Measurements from ENCODE around the gene RRP9. TPM values are rescaled to one million over a fixed set of nuclear protein-coding genes. Genes with fewer than 3 reads are reported as not detected.

Gene RRP9
- total RNA-seq, 1 experiment from 2014 or later: 32.3 TPM

DNA sequence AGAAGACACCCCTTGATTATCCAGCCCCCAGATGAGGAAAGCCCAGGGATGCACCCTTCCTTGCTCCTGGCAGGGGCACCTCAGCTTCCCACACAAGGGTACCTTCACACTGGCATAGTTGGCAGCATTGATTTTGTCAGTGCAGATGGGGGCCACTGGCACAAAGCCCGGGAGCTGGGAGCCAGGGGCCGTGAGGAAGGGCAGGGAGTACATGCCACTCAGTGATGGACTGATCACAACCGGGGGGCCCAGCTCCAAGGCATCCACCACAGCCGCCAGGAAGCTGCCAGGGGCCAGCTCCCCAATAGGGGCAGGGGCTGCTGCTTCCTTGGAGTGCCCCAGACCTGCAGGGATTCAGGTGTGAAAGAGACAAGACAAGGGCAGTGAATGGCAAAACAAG is 28.1 kb upstream of the RRP9 start:
- ChIA-PET POLR2A (ENCODE audit: low non-redundant PET) (no interaction called here), CTCF (no interaction called here)
- H3K4me3 ChIP-seq (ENCODE audit: low read depth, low read length, poor library complexity, severe bottlenecking): no peak overlapping the region
- H3K4me1 ChIP-seq (ENCODE audit: insufficient read depth, low read length, poor library complexity, severe bottlenecking): peaks cover 8% of the 10 kb centered on the region
- DNase-seq (ENCODE audit: low spot score): no peak
- no peaks in the 10 kb centered on the region for H3K27me3 ChIP-seq (replicated peaks; ENCODE audit: insufficient read depth, low read depth, low read length, poor library complexity)
- no peaks in the 10 kb centered on the region for H3K9me3 ChIP-seq (ENCODE audit: low read depth, low read length, poor library complexity, severe bottlenecking)
- intact Hi-C loops (cut with micrococcal nuclease; ENCODE audit: unreplicated experiment): no loop called here
- TF ChIP-seq EZH2 (IDR thresholded peaks at IDR 0.05; ENCODE audit: borderline replicate concordance, low read depth, low read length, poor library complexity, severe bottlenecking): no peak
- no peak for TF ChIP-seq CTCF (conservative IDR thresholded peaks at IDR 0.05; ENCODE audit: low read depth, low read length)
- H3K36me3 ChIP-seq (ENCODE audit: insufficient read depth, low read length, poor library complexity, severe bottlenecking): no peaks in the 10 kb centered on the region
- no peak overlapping the region for H3K27ac ChIP-seq (ENCODE audit: low read depth, low read length, poor library complexity, severe bottlenecking)
- no TSS peak for BruUV-seq (replicated peaks)

- CTCF ChIA-PET: no interaction called here
- Histone ChIP-seq H3K4me1 (ENCODE audit: insufficient read depth, low read length, poor library complexity, severe bottlenecking) (peaks cover under 1% of the 10 kb centered on the region), H3K4me3 (ENCODE audit: low read depth, low read length, poor library complexity, severe bottlenecking) (no peak overlapping the region), H3K27ac (ENCODE audit: low read depth, low read length, poor library complexity, severe bottlenecking) (no peak overlapping the region), H3K27me3 (replicated peaks; ENCODE audit: insufficient read depth, low read depth, low read length, poor library complexity) (no peaks in the 10 kb centered on the region), H3K9me3 (ENCODE audit: low read depth, low read length, poor library complexity, severe bottlenecking) (no peaks in the 10 kb centered on the region), H3K36me3 (ENCODE audit: insufficient read depth, low read length, poor library complexity, severe bottlenecking) (no peaks in the 10 kb centered on the region)
- no TSS peak for BruUV-seq (replicated peaks)
- intact Hi-C loops (cut with micrococcal nuclease; ENCODE audit: unreplicated experiment): no loop called here
- no peak for DNase-seq (ENCODE audit: low spot score)
- POLR2A ChIA-PET (ENCODE audit: low non-redundant PET): no interaction called here
- TF ChIP-seq CTCF (conservative IDR thresholded peaks at IDR 0.05; ENCODE audit: low read depth, low read length): no peak
- no peak for TF ChIP-seq EZH2 (IDR thresholded peaks at IDR 0.05; ENCODE audit: borderline replicate concordance, low read depth, low read length, poor library complexity, severe bottlenecking)
Observed at GRCh38 chr3:51968883-51969678, 27.4 kb upstream of the RRP9 start.

DNA sequence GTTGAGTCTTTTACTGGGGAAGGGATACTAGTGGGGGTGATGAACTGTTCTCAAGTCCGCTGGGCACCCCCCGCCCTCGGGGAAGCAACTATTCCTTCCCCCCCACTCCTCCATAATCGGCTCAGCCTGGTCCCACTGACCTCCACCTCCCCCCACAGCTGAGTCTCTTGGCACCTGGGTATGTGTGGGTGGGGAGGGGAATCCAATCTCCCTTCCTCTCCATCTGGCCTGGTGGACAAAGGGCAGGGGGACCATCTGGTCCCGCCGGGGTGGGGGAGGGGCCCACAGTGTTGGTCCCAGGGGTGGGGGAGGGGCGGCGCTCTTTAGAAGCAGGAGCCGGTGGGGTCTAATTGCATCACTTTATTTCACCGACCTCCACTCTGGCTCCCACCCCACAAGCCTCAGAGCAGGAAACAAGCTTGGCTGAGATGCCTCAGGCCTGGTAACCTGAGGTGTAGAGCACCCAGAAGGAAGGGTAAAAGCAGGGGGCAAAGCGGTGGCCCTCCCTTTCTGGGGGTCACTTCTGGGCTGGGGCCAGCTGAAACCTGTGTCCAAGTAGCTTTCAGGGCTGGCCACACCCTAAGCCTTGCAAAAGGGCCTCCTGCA is 26.6 kb upstream of the RRP9 start:
- no peaks in the 10 kb centered on the region for H3K36me3 ChIP-seq (ENCODE audit: insufficient read depth, low read length, poor library complexity, severe bottlenecking)
- peak overlapping the region; percentile 53 for H3K4me3 ChIP-seq (ENCODE audit: low read depth, low read length, poor library complexity, severe bottlenecking)
- H3K9me3 ChIP-seq (ENCODE audit: low read depth, low read length, poor library complexity, severe bottlenecking): no peaks in the 10 kb centered on the region
- CTCF ChIA-PET: interaction anchor here (0.6 kb wide), 3 partner anchors 62 to 459 kb away, joined by 3 to 9 read pairs (median 4); no protein-coding TSS in a partner anchor
- H3K27ac ChIP-seq (ENCODE audit: low read depth, low read length, poor library complexity, severe bottlenecking): no peak overlapping the region
- DNase-seq (ENCODE audit: low spot score): no peak
- TF ChIP-seq CTCF (conservative IDR thresholded peaks at IDR 0.05; ENCODE audit: low read depth, low read length) (no peak), EZH2 (IDR thresholded peaks at IDR 0.05; ENCODE audit: borderline replicate concordance, low read depth, low read length, poor library complexity, severe bottlenecking) (no peak)
- no TSS peak for BruUV-seq (replicated peaks)
- H3K27me3 ChIP-seq (replicated peaks; ENCODE audit: insufficient read depth, low read depth, low read length, poor library complexity): no peaks in the 10 kb centered on the region
- no peaks in the 10 kb centered on the region for H3K4me1 ChIP-seq (ENCODE audit: insufficient read depth, low read length, poor library complexity, severe bottlenecking)
- POLR2A ChIA-PET (ENCODE audit: low non-redundant PET): interaction anchor here (0.6 to 0.7 kb wide), 2 partner anchors 36 to 234 kb away, joined by 3 to 5 read pairs; no protein-coding TSS in a partner anchor
- intact Hi-C loops (cut with micrococcal nuclease; ENCODE audit: unreplicated experiment): no loop called here
